ENCODE results near the gene CCDC174. TPM values are rescaled to one million over a fixed set of nuclear protein-coding genes. Genes with fewer than 3 reads are reported as not detected.

CCDC174 gene
- total RNA-seq, 4 donors from 2014 or later = 21.2 to 30.1 (median 25.5) TPM

- Histone ChIP-seq H3K4me1 (no peaks in the 10 kb centered on the region), H3K36me3 (no peaks in the 10 kb centered on the region), H3K27ac (no peak overlapping the region), H3K4me3 (replicated peaks in 1 of 3) (no peak overlapping the region), H3K9me3 (no peaks in the 10 kb centered on the region), H3K27me3 (no peaks in the 10 kb centered on the region)
- WGBS, 2 donors = 81 to 85% methylated on average over 4 of the region's 4 CpGs
- DNase-seq = no peak
- TF ChIP-seq POLR2A (IDR thresholded peaks at IDR 0.05) = no peak
- TF ChIP-seq CTCF (IDR thresholded peaks at IDR 0.05) = no peak
- intact Hi-C loops (cut with DNase I) = no loop called here
Measured at GRCh38 chr3:14634763-14635400, 16.7 kb upstream of the CCDC174 start.

GRCh38 chr3:14636496-14637087, 15.0 kb upstream of the CCDC174 start:
- WGBS, 2 donors = 52 to 84% methylated on average over 4 of the region's 4 CpGs
- TF ChIP-seq CTCF (IDR thresholded peaks at IDR 0.05) (no peak), POLR2A (IDR thresholded peaks at IDR 0.05) (no peak)
- Histone ChIP-seq H3K9me3 (no peaks in the 10 kb centered on the region), H3K4me3 (replicated peaks in 1 of 3) (no peak overlapping the region), H3K36me3 (no peaks in the 10 kb centered on the region), H3K27ac (no peak overlapping the region), H3K4me1 (no peaks in the 10 kb centered on the region), H3K27me3 (no peaks in the 10 kb centered on the region)
- intact Hi-C loops (cut with DNase I) = no loop called here
- DNase-seq = no peak

- H3K4me1 ChIP-seq = no peaks in the 10 kb centered on the region
- H3K27ac ChIP-seq = no peak overlapping the region
- intact Hi-C loops (cut with DNase I) = loop anchor here (10.0 kb wide), 1 partner anchor 275 kb away; no protein-coding TSS in a partner anchor
- no peak overlapping the region for H3K4me3 ChIP-seq (replicated peaks in 1 of 3)
- 69 to 75% methylated on average over 10 of the region's 10 CpGs for WGBS, 2 donors
- DNase-seq = no peak
- H3K9me3 ChIP-seq = no peaks in the 10 kb centered on the region
- TF ChIP-seq POLR2A (IDR thresholded peaks at IDR 0.05) (no peak), CTCF (IDR thresholded peaks at IDR 0.05) (no peak)
- H3K36me3 ChIP-seq = no peaks in the 10 kb centered on the region
- H3K27me3 ChIP-seq = no peaks in the 10 kb centered on the region
Measured at GRCh38 chr3:14640157-14640562, 11.4 kb upstream of the CCDC174 start.

GRCh38 chr3:14640734-14641133, 10.8 kb upstream of the CCDC174 start:
- H3K27ac ChIP-seq = no peak overlapping the region
- WGBS, 2 donors = 44% methylated on average over 2 of the region's 2 CpGs
- H3K4me1 ChIP-seq = no peaks in the 10 kb centered on the region
- H3K36me3 ChIP-seq = no peaks in the 10 kb centered on the region
- TF ChIP-seq POLR2A (IDR thresholded peaks at IDR 0.05) (no peak), CTCF (IDR thresholded peaks at IDR 0.05) (no peak)
- DNase-seq = no peak
- no peak overlapping the region for H3K4me3 ChIP-seq (replicated peaks in 1 of 3)
- intact Hi-C loops (cut with DNase I) = loop anchor here (10.0 kb wide), 1 partner anchor 274 kb away; no protein-coding TSS in a partner anchor
- H3K27me3 ChIP-seq = no peaks in the 10 kb centered on the region
- H3K9me3 ChIP-seq = no peaks in the 10 kb centered on the region

- no peaks in the 10 kb centered on the region for H3K36me3 ChIP-seq
- no peak for DNase-seq
- H3K27me3 ChIP-seq = no peaks in the 10 kb centered on the region
- TF ChIP-seq CTCF (IDR thresholded peaks at IDR 0.05) (no peak), POLR2A (IDR thresholded peaks at IDR 0.05) (no peak)
- H3K9me3 ChIP-seq = no peaks in the 10 kb centered on the region
- no peak overlapping the region for H3K27ac ChIP-seq
- intact Hi-C loops (cut with DNase I) = loop anchor here (10.0 kb wide), 1 partner anchor 273 kb away; no protein-coding TSS in a partner anchor
- H3K4me1 ChIP-seq = no peaks in the 10 kb centered on the region
- no peak overlapping the region for H3K4me3 ChIP-seq (replicated peaks in 1 of 3)
- 76 to 82% methylated on average over 4 of the region's 4 CpGs for WGBS, 2 donors
Measured at GRCh38 chr3:14641346-14641745, 10.2 kb upstream of the CCDC174 start.

Measured in thyroid gland (tissue), 4 donors.